GM21723 (cell line): Measurements from ENCODE around the gene FGFR2.
"Not testable (repeated sequence)": the region's sequence is repeated elsewhere in the genome, so short reads cannot be mapped to it uniquely, and the experiment has no call there.

ENCODE experiments used
- ATAC-seq: cut with Tn5 transposase; IDR thresholded peaks from one replicate; pipeline ENCODE4 v1.9.1; 2021; ENCODE audit warnings: mild to moderate bottlenecking, moderate library complexity; ENCODE audit not compliant: unreplicated experiment

FGFR2 gene

DNA sequence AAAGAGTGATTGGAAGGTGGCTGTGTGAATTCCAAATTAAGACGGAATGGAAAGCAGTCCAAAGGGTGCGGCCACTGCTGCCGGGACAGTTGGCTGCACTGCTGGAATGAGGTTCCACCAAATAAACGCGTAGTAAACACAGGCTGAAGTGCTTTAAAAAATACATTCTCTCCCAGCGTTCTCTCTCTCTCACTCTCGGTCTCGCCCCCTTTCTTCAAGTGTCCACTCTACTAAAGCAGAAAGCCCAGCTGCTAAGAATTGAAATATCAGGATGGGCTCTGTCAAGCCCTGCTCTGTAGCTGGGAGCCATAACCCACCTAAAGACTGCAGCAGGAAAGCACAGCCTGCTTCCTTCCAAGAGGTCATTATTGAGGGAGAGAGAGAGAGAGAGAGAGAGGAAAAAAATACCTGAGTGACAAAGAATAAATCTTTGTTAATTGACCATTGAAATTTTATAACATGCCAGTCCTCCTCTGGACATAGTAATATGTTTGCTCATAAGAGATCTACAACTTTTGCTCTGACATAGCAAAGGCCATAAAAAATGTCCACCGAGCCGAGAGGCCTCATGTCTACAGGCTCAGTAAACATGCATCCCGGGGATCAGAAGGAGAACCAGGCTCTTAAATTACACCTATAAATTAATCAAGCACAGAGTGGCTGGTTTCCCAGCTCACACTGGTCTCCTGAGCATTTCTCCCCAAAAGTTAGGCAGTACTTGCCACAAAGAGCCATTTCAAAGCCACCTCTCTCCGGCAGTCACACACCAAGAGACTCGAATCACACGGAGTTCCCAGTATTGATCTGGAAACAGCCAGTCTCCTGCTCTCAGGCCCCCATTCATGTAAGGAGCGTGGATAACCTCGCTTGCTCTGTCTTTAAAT lies 72.8 kb downstream of the FGFR2 start:
- no peak for ATAC-seq

DNA sequence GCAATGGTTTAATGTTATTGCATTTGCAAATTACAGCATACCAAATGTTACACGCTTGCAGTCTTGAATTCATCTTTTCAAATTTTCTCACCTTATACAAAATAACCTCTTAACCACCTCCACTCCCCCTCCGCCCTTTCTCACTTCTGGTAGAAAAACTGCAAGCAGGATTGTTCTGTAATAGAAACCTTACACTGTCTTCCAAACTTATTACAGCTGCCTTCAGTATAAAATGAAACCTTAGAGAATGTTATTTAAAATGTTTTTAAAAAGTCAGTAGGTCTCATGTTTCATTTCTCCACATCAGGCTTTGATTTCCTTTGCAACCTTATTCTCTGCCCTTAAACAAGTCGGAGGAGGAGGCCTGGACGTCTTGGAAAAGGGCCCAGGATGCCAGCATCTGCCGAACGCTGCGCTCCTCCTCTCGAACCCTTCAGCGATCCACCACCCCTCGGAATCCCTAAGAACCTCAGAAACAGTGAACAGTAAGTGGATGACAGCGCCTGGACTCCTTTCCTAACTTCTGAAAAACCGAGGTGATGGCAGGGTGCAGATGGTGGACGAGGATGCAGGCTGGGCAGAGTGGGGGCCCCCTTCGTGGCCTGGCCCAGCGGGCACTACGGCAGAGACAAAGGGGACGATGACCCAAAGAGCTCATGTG lies 74.0 kb downstream of the FGFR2 start:
- no peak for ATAC-seq

- no peak for ATAC-seq
Observed at GRCh38 chr10:121522831-121523230, 75.4 kb downstream of the FGFR2 start.

- no peak for ATAC-seq
Observed at GRCh38 chr10:121521794-121522556, 76.3 kb downstream of the FGFR2 start.

DNA sequence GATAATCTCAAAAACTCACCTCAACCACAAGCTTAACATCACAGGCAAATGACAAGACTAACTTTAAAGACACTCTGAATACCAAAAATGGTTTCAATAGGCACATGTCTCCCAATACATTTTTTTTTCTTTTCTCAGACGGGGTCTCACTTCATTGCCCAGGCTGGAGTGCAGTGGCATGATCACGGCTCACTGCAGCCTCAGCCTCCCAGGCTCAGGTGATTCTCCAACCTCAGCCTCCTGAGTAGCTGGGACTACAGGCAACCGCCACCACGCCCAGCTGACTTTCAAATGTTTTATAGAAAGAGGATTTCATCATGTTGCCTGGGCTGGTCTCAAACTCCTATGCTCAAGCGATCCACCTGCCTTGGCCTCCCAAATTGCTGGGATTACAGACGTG lies 77.7 kb downstream of the FGFR2 start:
- not testable (repeated sequence) for ATAC-seq

DNA sequence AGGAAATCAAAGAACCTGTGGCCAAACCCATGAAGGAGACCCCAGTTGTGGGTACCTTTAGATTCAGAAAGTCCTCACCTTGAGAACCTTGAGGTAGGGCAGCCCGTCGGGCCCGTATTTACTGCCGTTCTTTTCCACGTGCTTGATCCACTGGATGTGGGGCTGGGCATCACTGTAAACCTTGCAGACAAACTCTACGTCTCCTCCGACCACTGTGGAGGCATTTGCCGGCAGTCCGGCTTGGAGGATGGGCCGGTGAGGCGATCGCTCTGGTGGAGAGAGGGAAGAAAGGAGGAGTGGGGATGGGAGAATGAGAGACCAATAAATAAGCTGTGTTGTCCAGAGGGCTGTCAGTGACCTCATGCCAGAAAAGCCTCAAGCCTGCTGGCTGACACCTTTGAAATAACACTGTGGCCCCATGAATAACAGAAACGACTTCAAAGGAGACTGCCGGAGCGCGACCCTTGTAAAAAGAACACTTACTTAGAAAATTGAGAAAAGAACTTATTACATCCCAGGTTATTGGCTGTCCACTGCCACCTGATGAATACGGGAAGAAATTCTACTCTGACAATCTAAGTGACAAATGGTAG lies 78.2 kb downstream of the FGFR2 start:
- ATAC-seq = no peak

DNA sequence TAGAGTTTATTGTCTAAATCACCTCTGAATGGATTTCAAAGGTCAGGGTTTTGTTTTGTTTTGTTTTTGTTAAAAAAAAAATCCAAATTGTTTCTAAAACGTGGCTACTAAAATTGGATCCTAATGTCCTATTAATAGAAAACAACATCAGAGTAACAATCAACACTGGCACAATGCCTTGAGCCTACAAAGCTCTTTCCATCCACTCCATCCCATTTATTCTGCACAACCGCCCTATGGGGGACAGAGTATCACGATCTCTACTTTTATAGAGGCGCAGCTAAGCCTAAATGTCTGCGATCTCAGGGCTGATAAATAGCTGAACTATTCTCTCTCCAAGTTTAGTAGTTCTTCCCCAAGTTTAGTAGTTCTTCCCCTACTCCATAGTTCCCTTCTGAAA lies 78.8 kb downstream of the FGFR2 start:
- ATAC-seq = no peak

DNA sequence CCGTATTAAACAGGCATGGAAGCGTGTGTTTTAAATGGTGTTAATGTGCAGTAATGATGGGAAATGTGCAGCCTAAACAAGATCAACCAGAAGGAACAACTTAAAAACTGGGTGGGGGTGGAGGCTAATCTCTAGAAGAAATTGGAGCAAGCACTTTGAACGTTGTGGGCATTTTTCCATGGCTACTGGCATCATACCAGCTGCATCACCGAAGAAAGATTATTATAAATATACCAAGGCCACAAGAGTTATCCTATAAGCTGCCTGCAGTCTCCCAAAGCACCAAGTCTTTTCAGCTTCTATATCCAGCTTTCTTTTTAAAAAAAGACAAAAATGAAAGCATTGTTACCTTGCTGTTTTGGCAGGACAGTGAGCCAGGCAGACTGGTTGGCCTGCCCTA lies 79.9 kb downstream of the FGFR2 start:
- ATAC-seq = no peak

GRCh38 chr10:121516093-121516865 lies 82.0 kb downstream of the FGFR2 start:
- no peak for ATAC-seq

DNA sequence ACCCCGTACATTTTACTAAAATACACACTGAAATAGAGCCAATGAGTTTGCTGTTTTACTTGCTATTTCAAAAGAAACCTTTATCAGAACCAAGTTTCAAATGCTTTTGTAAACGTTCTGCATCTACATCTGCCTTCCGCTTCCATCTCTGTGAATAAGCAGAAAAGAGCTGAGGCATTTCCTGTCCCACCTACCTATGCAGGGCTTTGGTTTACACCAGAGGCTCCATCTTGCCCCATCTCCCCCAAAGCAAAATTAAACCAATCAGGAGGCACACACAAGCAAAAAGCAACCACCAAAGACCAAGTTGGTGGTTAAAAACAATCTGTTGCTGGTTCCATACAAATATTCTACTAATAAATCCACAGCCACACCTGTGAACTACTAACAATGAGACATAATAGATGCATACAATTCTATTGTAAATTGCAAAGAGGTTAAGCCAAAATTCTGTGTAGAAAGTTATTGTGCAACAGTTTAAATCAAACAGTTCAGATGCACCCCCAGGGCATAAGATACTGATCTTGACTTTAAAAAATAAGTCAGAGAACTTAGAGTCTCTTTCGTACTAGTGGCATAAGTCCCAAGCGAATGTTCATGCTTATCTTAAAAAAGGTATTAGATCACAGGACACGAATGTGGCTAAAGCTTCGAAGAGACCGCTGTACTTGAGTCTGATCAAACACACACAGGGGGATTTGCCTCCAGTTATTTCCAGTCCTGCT lies 83.9 kb downstream of the FGFR2 start:
- no peak for ATAC-seq

- no peak for ATAC-seq
Observed at GRCh38 chr10:121511943-121512342, 86.3 kb downstream of the FGFR2 start.

- ATAC-seq = no peak
Observed at GRCh38 chr10:121511460-121511859, 86.8 kb downstream of the FGFR2 start.

DNA sequence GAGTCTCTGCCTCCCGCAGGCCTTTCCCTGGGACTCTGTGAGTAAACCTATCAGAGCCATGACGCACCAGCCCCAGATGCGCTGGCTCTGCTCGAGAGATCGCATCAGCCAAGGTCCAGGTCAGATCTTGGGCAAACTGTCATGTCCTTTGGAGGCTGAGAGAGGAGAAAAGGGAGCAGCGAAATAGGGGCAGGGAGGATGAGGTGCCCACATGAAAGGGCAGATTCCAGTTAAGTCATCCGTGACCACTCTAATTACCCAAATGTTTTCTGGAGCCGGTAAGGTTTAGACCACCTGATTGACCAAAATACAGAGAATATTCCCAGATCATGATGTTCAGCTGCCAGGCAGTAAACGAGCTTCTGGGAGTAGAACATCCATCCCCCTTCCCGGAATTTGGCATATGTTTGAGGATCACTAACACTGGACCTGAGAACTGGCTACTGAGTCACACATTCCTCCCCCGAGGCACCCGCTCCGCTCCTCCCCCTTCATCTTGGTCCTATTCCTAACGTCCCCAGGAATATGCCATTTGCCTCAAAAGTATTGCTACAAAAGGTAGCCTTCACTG lies 88.0 kb downstream of the FGFR2 start:
- no peak for ATAC-seq

GRCh38 chr10:121509796-121510195 lies 88.4 kb downstream of the FGFR2 start:
- ATAC-seq = no peak

DNA sequence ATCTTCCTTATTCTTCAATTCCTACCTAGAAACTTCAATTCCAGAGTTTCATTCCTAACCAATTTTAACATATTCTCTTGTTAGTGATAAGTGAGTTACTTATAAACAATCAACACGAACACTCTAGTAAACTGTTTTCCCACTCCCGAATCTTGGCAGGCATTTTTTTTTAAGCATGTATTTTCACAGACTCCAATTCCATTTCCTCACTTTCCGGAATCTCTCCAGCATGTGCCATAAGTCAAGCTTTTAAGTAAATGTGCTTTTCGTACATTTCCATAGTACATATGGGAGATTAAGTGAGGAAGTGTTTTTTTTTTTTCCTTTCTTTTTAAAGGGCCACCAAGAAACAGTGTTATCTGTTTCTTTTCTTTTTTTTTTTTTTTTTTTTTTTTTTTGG lies 89.1 kb downstream of the FGFR2 start:
- ATAC-seq = no peak

DNA sequence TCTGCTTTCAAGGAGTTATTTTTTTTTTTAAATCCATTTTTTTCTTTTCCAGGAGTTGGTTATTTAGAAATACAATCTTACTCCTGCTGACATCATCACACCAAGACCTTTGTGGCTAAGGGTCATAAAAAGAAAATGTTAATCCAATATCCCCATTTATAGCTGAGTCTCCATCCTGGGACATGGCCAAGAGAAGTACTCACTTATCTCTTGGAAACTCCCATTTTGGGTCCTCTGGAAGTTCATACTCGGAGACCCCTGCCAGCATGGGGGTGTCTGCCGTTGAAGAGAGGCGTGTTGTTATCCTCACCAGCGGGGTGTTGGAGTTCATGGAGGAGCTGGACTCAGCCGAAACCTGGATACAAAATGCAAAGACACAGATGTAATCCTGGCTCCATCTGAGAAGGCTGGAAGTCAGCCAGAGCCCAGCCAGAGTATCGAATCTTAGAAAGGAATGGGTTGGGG lies 94.6 kb downstream of the FGFR2 start:
- no peak for ATAC-seq

GRCh38 chr10:121501796-121502195 lies 96.4 kb downstream of the FGFR2 start:
- no peak for ATAC-seq

DNA sequence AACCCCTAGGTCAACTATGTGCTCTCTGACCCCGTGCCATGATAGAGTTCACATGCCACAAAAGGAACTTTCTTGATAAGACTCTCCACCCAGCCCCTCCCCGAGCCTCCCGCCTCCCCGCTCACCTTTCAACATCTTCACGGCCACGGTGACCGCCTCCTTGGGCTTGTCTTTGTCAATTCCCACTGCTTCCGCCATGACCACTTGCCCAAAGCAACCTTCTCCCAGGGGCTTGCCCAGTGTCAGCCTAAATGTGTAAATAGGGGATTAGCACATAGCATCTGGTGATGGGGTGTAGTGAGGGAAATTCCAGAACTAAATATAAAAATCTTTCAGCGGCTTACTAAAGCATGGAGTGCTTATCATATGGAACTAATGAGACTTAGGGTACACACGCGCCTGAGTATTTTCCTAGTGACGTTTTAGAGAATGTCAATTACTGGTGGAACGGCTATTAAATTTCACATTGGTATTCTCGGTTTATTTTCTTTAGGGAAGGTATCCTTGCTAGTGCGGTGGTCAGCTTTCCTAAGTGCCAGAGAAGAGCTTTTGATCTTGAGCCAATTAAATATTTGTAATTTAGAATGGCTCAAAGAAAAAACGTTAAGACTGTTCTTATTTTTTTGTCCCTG lies 97.4 kb downstream of the FGFR2 start:
- ATAC-seq = no peak
